Adipose tissue (tissue), 3 donors: Measurements from ENCODE around the gene ELMOD1. TPM values are rescaled to one million over a fixed set of nuclear protein-coding genes. Genes with fewer than 3 reads are reported as not detected.
"Not testable (repeated sequence)": the region's sequence is repeated elsewhere in the genome, so short reads cannot be mapped to it uniquely, and the experiment has no call there.

ENCODE experiments used
- H3K27ac ChIP-seq: one replicate; pipeline ENCODE4 v1.5.1; 2013; ENCODE audit warnings: low read depth, low read length
- WGBS, 3 donors: extraction: QIAGEN DNeasy Blood & Tissue Kit; methylation state at CpG; one replicate each; pipeline ENCODE4 v1.1.7; 2013; 5-methylcytosine and 5-hydroxymethylcytosine counted together
- polyA plus RNA-seq, 3 donors: library from polyadenylated mRNA; stranded (reverse); fragments of 200-250 nt; gene quantifications; one replicate each; pipeline ENCODE4 v1.2.3, GENCODE V29; 2013
- donor health status: healthy with polysubstance abuse.
- donor health status: Bipolar disorder and iron deficiency.
- donor health status: healthy.

ELMOD1 gene
- polyA plus RNA-seq = under 1 TPM in 2 of 3 donors, not detected in 1; 0.02 to 0.19 TPM

DNA sequence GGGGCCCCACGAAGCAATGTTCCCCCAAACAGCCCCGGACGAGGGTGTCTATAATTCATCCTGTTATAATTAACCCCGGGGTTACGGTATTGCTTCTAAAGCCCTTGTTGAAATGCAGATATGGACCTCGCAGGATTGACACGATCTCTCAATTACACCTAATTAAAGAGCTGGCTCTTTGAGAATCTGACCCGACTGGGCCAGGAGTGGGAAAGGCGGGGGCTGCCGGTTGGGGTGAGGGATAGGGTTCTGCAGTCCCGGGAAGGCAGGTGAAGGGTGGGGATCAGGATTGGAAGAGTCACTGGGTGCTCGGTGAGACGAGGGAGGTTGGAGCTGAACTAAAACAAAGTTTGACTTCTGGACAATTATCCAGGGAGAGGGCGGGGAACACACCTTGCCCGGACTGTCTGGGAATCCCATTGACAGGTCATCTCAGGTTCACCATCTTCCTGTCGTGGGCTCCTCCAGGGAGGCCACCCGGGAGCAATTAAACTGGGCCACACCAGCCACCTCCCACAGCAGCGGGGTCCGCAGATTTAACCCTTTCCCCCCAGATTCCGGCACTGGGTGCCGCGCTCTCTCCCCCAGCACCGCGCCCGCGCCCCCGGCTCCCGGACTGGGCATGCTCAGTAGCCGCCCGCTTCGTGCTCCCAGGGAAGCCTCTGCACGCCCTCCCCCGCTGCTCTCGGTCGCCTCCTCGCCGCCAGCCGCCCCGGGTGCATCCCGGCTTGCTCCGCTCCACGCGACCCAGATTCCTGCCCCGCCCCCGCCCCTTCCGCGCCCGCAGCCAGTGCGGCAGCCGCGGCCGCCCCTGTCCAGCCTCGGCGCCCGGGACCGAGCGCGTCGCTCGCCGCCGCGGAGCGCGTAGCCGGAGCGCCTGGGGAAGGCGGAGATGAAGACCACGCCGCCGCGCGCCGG, at the start of gene ELMOD1:
Gene ELMOD1, plus strand, starts transcription at position 688 of the 918 bp plus-strand sequence. CDS start 27,043 bp downstream, outside the sequence.
- 1% methylated on average over 68 to 74 of the region's 74 CpGs for WGBS, 3 donors
- H3K27ac ChIP-seq = no peak within 1 kb of the TSS

DNA sequence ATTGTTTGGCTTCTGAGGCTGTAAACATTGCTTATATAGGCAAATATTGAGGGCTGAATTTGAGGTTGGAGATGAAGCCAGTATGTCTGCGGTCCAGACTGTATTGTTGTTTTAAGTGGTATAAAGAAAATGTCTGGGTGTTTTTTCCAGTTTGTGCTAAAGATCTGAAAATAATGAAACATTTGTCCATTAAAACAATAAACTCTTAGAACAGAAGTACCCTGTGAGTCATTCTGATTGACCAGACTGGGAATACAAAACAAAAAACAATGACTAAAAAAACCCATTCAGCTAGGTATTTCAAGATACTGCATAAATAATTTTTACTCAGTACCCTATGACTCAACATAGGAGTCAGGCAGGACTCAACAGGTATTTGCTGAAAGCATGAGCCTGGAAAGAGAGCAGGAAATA, 45.8 kb upstream of the ELMOD1 start:
- 60 to 93% (median 78%) methylated on average over 1 of the region's 1 CpG for WGBS, 3 donors

DNA sequence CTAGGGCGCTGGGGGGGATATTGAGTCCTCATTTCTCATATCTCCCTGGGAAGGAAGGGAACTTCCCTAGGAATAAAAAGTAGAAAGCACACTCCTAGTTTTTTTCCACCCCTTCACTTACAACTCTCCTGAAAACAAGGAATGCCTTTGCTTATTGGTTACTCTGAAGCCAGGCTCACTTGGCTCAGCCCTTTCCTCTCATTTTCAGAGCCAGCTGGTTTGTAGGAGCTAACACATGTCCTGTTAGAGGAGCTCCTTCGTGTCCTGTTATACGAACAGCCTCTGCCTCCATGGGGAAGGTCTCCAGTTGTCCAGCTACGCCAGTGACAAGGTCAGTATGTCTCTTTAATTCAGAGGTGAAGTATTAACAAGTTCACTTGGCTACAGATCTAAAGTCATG, 43.0 kb upstream of the ELMOD1 start:
- 90 to 93% (median 91%) methylated on average over 4 of the region's 4 CpGs for WGBS, 3 donors
- H3K27ac ChIP-seq = no peak overlapping the region

More for the DNA sequence above, 45.8 kb upstream of the ELMOD1 start:
- H3K27ac ChIP-seq = no peak overlapping the region

DNA sequence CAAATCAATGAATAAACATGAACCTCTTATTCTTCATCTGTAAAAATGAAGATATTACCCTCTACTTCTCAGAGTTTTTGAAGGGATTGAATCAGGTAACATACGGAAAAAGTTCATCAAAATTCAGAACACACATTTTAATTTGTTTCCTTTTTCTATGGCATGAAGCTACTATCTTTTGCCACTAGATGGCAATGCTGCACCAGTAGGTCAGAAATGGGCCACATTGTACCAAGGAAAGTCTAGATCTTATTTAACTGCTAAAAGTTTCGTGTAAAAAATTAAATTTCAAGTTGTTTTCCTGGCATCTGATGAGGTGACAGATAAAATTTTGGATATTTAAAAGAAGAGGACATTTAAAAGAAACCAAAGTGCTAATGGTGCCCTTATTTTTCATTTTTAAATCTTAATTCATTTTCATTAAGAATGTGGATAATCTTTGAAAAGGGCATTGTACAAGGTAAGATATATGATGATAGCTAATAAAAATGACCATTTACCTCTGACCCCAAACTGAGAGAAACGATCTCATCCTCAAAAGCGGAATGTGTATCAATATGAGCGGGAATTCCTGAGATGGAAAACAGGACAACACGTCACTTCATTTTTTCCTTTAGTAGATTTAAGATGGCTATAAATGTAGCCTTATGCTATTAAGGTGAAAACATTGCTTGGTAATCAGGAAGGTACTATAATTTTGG, 41.5 kb upstream of the ELMOD1 start:
- WGBS, 3 donors = 67 to 77% (median 68%) methylated on average over 6 of the region's 6 CpGs
- H3K27ac ChIP-seq = no peak overlapping the region

DNA sequence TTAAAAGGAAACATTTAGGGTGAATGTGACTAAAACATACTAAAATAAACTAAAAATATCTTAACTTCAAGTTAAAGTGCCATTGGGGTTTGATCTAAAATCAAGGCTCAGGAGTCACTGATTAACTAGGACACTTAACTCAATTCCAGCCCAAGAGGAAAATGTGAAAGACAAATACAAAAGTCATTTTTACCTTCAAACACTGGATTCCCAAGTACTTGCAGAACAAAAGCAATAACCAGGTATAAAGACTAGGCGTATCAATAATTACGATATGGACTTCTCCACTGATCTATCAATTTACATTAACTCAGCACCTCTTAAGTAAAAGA, 41.0 kb upstream of the ELMOD1 start:
- 96 to 98% (median 97%) methylated on average over 2 of the region's 2 CpGs for WGBS, 3 donors
- no peak overlapping the region for H3K27ac ChIP-seq

DNA sequence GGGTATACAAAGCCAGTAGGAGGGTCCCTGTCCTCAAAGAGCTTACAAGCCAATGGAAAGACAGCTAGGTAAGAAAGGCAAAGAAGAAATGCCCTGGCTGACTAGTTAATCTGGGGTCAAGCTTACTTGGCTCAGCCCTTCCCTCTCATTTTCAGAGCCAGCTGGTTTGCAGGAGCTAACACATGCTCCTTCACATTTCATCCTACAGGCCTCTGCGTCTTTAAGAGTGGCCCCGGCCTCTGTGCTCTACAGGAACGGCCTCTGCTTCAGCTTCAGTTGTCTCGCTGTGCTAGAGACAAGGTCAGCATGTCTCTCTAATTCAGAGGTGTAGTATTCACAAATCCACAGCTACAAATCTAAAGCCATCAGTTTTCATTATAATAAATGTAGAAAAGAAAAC, 40.6 kb upstream of the ELMOD1 start:
- H3K27ac ChIP-seq = no peak overlapping the region
- WGBS, 3 donors = 75 to 92% (median 89%) methylated on average over 4 of the region's 4 CpGs

DNA sequence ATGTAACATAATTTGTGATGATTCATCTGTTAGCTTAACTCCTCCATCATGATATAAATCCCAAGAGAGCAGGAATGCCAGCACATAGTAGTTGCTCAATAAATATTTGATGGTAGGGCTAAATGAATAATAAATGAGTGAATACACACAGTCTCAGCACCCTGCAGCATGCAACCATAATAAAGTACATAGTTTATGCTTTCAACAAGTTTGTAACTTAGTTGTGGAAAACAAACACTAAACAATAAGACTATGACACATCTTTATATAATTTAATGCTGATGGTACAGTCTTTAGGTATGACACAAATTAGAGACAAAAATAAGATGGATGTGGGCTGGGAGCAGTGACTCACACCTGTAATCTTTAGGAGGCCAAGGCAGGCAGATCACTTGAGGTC, 29.3 kb upstream of the ELMOD1 start:
- H3K27ac ChIP-seq = no peak overlapping the region

DNA sequence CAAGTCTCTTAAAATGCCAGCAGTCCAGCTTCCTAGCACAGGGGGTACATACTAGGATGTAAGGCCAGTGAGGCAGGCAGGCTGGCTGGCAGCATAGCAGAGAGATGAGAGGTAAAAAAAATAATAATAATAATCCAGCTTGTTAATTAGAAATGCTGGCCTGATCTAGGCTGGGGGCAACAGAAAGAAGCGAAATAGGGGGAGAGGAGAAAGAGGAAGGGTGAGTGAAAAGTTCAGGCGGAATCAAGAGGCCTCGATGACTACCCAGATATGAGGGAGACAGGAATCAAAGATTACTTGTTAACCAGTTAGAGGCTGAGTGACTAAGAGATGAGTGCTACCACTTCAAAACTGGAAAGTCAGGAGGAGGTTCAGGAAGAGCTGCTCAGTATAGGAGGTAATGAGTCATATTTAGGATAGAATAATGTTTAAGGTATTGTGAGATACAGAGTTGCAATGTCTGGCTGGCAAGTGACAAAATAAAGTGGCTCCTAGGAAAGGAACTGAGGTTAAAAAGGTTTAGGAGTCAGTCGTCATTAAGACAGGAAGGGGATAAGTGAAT, 28.2 kb upstream of the ELMOD1 start:
- H3K27ac ChIP-seq = no peak overlapping the region

DNA sequence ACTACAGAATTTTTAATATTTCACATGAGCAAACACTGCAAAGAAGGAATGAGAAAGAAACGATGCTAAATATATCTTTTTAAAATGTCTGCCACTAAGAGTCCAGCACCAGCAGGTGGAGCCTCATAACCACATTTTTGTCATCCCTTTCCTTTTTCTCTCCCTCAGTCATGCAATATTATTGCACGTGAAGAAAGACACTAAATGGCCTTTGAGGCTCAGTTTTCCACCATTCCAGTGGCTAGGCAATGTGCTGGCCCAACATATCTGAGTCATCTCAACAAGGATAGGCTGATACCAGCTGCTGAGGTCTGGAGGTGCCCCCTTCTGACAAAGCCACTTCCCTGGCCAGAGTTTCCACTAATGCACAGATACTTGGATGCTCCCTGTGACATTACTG, 27.2 kb upstream of the ELMOD1 start:
- WGBS, 3 donors = 2 to 7% (median 4%) methylated on average over 2 of the region's 2 CpGs
- H3K27ac ChIP-seq = no peak overlapping the region

More for the DNA sequence above, 28.2 kb upstream of the ELMOD1 start:
- WGBS, 3 donors = 45 to 64% (median 52%) methylated on average over 4 of the region's 4 CpGs

DNA sequence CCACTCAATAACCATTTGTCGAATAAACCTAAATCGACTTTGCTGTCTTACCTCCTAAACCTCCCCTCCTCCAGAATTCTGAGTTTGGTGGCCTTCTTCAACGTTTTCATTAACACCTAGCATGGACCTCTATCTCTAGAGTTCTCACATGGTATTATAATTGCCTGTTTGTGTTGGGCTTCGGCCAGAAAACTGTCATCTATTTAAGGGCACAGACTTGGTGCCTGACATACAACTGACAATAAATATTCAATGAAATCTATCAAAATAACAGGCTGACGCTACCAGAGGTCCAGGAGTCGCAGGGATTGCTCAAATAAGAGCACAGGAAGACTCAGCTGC, 26.1 kb upstream of the ELMOD1 start:
- 9 to 15% (median 12%) methylated on average over 6 of the region's 6 CpGs for WGBS, 3 donors
- H3K27ac ChIP-seq = no peak overlapping the region

DNA sequence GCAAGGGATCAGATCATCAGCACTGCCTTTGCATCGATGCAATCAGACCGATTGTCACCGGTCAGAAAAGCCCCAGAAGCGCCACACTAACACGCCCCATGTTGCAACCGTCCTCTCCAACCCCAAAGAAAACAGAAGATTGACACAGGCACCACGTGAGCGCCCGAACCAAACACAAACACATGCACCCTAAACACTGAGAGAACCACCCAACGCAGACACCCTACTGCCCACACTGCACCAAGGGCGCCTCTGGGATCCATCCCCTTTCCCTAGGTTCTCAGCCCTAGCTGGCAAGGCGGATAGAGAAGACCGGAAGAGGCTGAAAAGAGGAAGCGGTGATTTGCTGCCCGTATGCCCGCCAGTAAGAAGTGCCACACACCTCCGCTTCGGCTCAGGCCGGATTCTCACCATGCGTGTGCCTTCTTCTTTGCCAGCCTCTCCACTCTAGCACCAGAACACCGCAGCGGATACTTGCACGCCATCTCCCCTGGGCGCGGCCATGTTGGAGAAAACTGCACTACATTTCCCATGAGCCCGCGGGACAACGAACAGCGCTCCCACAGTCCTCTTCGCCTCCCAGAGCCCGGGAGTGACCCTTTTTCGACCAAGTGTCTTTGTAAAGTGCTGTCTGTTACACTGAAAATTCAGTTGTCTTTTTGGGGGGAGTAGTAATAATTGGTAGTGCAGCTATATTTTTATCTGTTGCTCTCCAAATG, 25.6 kb upstream of the ELMOD1 start, which contains the start of gene ALKBH8:
Gene ALKBH8, minus strand, starts transcription at position 517 of the 719 bp plus-strand sequence. CDS start 4,842 bp downstream, outside the sequence.
- no peak within 1 kb of the TSS for H3K27ac ChIP-seq
- 0 to 1% (median 0%) methylated on average over 32 of the region's 32 CpGs for WGBS, 3 donors

DNA sequence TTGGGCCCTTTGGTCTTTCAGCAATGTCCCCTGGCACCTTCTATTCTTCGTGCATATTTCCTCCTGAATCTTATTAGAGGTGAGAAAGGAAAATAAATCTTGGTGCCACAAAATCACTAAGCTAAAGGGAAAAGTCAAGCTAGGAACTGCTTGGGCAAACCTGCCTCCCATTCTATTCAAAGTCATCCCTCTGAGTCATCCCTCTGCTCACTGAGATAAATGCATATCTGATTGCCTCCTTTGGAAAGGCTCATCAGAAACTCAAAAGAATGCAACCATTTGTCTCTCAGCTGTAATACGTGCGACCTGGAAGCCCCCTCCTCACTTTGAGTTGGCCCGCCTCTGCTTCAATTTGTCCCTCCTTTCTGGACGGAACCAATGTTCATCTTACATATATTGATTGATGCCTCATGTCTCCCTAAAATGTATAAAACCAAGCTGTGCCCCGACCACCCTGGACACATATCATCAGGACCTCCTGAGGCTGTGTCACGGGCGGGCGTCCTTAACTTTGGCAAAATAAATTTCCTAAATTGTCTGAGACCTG, 24.9 kb upstream of the ELMOD1 start:
- H3K27ac ChIP-seq = not testable (repeated sequence)
- 56 to 58% (median 57%) methylated on average over 9 of the region's 9 CpGs for WGBS, 3 donors

DNA sequence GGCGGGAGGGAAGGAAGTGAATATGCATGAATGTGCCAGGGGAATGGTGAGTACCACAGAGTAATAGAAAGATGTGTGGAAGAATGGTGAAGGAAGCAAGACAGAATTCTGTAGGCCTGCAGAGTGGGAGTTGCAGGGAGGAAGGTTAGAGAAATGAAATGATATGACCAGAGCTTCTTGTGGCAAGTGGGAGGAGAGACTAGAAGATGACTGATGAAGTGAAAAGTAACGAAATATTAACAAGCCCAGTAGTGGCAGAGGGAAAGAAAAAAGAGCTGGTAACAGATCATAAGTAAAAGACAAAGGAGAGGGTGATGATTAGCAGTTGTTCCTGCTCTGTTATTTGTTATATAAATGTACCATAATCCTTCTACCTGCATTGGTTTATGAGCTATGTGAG, 24.4 kb upstream of the ELMOD1 start:
- H3K27ac ChIP-seq = no peak overlapping the region
- WGBS, 3 donors = 77 to 89% (median 87%) methylated on average over 2 of the region's 2 CpGs

DNA sequence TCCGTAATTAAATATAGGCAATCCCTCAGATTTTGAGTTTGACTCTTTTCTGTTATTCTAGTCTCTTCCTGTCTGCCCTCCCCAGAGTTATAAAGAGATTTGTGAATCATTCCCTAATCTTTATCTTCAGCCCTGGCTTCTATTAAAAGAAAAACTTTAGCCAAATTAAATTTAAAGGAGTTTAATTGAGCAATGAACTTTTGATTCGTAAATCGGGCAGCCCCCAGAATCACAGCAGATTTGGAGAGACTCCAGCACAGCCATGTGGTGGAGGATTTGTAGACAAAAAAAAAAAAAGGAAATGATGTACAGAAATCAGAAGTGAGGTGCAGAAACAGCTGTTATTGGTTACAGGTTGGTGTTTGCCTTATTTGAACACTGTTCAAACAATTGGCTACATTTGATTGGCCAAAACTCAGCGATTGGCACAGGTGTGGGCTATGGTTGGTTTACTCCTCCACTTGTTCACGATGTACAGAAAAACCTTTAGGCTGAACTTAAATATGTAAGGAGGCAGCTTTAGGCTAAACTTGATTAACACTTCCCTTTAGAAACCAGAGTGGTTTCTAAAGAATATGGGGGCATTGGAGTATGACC, 23.1 kb upstream of the ELMOD1 start:
- no peak overlapping the region for H3K27ac ChIP-seq
- 65 to 68% (median 65%) methylated on average over 5 of the region's 5 CpGs for WGBS, 3 donors

DNA sequence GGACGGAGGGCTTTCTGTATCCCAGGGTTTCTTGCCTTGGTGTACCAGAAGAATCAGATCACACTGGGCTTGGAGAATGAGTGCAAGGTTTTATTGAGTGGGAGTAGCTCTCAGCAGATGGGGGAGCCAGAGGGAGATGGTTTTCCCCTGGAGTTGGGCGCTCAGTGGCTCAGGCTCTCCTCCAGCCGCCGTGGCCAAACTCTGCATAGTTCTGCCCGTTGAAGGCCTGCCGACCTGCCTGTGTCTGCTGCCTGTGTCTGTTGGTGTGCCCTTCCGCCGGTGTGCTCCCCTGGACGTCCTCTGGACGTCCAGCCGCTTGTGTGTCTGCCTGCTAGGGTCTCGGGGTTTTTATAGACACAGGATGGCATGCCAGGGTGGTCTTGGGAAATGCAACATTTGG, 20.9 kb upstream of the ELMOD1 start:
- H3K27ac ChIP-seq = no peak overlapping the region
- WGBS, 3 donors = 74 to 95% (median 84%) methylated on average over 9 to 12 of the region's 12 CpGs

DNA sequence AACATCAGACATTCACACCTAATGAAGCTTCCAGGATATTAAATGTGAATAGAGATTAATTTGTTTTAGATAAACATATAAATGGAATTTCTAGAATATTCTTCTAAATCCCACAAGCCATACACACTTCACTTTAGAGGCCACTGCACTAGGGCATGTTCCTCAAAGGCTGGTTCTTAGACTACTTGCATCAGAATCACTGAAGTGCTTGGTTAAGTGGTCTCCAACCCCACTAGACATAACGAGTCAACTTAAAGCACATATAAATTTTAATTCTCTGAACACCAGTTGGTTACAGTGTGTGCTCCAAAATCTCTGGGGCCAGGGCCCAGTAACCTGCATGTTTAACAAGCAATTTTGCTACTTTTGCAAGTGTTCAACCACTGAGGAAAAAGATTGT, 17.5 kb upstream of the ELMOD1 start:
- no peak overlapping the region for H3K27ac ChIP-seq
- WGBS, 3 donors = 50 to 70% (median 68%) methylated on average over 1 of the region's 1 CpG

DNA sequence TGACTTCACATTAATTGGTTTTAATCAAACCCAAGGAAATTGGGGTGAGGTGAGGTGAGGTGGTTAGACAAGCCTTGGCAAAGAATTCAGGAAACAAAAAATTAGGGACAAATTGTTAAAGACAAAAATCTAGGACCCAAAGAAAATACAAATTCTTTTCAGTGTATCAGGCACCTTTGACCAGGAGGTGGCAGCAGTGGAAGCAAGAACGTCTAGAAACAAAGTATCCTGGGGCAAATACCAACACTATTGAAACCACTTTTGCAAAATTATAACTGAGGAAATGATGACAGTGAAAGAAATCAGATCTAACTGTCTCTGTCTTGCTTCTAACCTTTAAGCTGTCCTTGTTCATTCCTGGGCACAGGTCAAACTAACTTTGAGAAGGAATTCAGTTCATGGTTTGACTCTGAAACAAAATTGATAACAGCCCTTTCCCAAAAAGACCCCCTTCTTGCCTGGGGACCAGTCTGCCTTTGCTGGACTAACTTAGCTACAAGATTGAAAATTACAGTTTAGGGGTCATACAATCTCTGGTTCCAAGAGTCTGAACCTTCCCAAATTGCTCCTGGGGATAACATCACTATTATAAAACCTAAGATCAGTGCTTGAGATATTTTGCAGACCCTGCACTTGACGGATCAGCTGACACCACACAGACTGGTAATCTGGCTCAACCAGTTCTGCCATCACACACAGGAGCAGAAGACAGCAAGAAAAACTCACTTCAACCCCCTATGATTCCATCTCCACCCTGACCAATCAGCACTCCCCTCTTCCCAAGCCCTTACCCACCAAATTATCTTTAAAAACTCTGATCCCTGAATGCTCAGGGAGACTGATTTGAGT, 14.2 kb upstream of the ELMOD1 start:
- H3K27ac ChIP-seq = not testable (repeated sequence)
- WGBS, 3 donors = 10 to 35% (median 27%) methylated on average over 2 of the region's 2 CpGs
